HG03442 (cell line): ENCODE measurements around the gene C3orf22.
"Not testable (repeated sequence)": the region's sequence is repeated elsewhere in the genome, so short reads cannot be mapped to it uniquely, and the experiment has no call there.

ENCODE experiments used
- ATAC-seq: cut with Tn5 transposase; IDR thresholded peaks from one replicate; pipeline ENCODE4 v1.9.1; 2021; ENCODE audit warnings: mild to moderate bottlenecking, moderate library complexity; ENCODE audit not compliant: unreplicated experiment

Gene C3orf22

DNA sequence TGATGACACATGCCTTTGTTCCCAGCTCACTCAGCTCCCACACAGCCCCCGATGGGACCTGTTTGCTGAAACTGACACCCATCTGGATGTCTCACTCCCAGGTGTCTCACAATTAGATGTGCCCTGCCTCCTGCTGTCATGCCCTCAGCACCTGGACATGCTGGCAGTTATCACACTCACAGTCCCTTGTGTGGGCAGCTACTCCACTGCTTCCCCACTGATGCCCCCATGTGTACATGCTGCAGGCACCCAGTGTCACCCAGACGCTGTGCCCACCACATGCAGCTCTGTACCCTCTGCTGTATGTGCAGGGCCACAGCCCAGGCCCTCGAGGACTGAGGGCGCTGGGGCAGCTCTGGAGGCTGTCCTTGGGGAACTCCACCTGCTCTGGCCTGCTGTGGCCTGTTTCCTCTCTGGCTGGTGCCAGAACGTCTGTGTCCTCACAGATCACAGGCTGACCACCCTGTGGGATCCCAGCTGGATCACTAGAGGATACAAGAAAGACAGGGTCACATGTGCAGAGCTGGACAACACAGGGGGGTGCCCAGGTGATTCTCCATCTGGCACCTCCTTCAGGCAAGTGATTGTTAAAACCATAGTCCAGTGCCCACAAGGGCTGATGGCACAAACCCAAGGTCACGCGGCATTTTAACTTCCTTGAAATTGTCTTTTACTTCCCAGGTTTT lies 14.0 kb downstream of the C3orf22 start:
- ATAC-seq: no peak

DNA sequence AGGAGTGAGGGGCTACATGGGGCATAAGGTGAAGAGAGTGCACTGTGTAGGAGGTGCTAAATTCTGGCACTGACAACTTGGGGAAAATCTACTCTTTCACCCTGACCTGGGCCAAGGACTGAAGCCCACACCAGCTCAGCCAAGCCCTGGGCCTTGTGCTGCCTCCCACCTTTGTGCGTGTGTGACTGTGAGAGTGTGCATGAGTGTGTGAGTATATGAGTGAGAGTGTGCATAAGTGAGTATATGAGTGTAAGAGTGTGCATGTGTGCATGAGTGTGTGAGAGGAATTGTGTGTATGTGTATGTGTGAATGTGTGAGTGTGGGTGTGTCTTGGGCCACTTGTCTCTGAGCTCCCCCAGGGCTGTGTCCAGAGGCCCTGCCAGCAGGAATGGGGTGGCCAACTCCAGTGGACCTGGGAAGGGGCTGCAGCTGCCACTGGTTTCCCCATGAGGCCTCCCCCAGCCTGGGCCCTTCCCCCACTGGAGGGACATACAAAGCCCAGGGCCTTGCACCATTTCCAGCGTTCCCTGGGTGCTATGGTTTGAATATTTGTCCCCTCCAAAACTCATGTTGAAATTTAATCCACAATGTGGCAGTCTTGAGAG lies 15.2 kb downstream of the C3orf22 start:
- no peak for ATAC-seq

DNA sequence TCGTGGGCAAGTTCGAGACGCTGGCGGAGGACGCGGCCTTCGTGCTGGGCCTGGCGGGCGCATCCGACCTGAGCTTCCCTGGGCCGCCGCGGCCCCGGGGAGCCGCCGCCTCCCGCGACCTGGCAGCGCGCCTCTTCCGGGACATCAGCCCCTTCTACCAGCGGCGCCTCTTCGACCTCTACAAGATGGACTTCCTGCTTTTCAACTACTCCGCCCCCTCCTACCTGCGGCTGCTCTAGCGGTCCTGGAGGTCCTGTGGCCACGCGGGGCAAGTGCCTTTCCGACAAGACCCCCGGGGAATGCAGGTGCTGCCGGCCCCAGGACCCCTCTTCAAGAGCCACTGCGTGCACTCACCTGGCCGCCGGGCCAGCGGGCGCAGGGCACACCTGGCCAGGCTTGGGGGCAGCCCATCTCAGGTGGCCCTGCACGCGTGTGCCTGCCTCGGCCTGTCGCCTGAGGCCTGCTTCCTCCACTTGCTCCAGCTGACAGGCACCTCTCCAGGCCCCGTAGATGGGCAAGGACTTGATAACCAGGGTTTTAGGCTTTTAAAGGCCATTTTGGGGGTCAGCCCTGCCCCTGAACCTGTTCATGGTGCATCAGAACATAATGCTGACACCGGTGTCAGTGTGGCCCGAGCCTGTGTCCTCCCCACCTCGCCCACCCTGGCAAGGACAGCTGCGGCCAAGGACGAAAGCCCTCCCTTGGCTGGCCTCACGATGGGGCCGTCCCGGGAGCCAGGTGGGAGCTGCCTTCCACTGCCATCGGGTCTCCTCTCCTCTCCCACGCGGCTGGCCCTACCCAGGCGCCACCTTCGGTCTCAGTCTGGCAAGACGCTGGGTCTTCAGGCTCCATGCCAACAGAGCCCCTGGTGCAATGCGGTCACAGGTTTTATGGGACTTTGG lies 16.1 kb downstream of the C3orf22 start:
- ATAC-seq: no peak

GRCh38 chr3:126541628-126542339 lies 16.9 kb downstream of the C3orf22 start:
- ATAC-seq: no peak

DNA sequence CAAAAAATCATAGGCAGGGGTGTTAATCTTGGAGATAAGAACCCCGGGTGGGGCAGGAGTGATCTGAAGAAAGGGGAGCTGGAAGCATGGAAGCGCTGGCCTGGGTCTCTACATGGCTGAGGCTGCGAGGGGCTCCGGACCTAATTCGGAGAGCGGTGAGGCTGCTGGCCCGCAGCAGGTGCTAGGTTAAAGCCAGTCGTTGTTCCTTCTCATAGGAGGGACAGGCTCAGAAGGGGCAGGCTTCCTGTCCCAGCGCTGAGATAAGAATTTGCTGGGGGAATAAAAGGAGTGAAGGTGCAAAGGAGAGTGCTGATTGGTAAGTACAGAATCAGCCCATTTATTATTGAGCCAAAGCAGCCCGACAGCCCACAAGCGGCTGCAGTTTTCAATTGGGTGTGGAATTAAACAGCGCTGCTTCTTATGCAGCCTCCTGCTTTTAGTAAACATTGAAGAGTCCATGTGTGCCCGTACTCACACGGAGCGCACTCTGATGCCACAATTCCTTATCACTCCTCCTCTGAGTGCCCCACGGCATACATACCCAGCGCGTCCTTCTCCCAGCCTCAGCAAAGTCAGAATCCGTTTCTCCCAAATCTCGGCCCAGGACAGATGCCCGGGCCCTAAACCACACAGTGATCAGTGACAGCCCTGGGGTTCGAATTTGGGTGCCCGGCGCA lies 17.6 kb downstream of the C3orf22 start:
- no peak for ATAC-seq

DNA sequence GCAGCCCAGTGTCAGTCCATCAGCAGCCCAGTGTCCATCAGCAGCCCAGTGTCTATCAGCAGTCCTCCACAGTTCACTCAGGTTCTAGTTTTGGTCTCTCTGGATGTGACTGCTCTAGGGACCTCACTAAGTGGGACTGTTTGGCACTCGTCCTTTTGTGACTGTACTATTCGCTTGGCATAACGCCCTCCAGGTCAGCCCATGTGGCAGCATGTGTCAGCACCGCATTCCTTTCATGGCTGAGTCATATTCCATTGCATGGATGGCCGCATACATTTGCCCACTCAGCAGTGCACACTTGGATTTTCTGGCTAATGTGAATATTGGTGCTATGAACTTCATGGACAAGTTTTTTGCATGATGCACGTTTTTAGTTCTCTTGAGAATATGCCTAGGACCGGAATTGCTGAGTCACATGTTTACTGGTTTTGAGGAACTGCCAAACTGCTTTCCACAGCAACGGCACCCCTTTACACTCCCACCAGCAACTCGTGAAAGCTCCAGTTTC lies 18.3 kb downstream of the C3orf22 start:
- ATAC-seq: no peak

- no peak for ATAC-seq
Measured at GRCh38 chr3:126539558-126540250, 19.0 kb downstream of the C3orf22 start.

GRCh38 chr3:126538966-126539365 lies 19.8 kb downstream of the C3orf22 start:
- no peak for ATAC-seq

GRCh38 chr3:126538316-126538715 lies 20.4 kb downstream of the C3orf22 start:
- no peak for ATAC-seq

DNA sequence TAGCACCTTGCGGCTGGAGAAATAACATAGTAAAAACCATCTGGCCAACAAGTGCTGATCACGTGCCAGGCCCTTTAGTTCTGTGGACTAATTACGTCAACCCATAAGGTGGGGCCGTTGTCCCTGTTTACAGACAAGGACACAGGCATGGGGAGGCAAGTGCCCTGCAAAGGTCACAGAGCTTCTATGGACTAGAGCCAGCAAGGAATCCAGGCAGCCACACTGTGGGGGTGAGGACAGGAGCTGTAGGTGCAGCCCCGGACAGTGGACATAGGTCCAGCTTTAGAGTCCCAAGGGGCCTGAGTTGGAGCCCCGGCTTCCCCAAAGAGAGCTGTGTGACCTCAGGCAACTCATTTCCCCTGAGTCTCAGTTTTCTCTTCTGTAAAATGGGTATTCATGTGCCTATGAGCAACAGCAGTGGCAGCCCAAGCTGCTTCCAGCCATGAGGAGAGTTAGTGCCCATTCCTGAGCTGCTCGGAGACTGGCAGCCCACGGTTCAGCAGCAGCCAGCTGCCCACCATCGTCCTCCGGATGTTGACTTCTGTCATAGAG lies 20.9 kb downstream of the C3orf22 start:
- no peak for ATAC-seq

DNA sequence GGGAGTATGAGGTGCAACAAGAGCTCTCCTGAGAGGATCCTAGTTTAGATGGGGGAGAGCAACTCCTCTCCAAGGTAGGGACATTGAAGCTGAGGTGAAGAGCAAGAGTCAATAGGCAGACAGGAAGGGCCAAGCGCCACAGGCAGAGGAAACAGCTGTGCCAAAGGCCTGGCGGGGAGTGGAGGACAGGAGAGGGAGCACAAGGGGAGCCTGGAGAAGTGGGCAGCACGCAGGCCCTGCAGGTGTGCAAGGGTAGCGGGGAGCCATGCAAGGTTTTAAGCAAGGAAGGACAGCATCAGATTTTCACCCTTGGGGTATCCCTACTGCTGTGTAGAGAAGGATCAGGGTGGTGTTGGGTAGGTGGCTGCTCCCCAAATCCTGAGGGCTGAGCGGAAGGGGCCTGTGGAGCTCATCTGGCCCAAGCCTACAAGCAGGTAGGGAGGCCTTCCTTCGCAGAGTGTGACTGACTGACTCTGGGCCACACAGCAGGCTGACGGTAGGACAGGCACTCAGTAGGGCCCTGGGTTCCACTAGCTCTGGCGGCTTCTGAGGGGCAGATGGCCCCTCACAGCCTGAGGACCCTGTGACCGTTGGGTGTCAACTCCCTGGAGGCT lies 21.5 kb downstream of the C3orf22 start:
- no peak for ATAC-seq

- ATAC-seq: no peak
Measured at GRCh38 chr3:126536126-126536525, 22.6 kb downstream of the C3orf22 start.

DNA sequence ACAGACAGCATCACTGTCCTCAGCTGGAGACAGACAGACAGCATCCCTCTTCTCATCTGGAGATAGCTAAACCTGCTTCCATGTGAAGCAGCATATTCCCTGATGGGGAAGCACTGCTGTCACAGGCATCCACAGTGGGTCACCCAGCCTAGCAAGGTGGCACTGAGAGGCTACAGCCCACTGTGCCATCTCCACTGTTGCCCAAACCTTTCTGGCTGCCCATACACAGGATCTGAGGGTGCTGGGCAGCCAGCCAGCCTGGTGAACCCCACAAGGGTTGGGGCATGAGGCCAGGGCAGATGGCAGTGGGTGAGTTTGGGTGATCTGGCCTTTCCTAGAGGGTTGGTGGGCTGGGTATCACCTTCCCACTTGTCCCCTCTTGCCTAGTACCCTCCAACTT lies 23.1 kb downstream of the C3orf22 start:
- ATAC-seq: no peak

- not testable (repeated sequence) for ATAC-seq
Measured at GRCh38 chr3:126534716-126535115, 24.0 kb downstream of the C3orf22 start.

DNA sequence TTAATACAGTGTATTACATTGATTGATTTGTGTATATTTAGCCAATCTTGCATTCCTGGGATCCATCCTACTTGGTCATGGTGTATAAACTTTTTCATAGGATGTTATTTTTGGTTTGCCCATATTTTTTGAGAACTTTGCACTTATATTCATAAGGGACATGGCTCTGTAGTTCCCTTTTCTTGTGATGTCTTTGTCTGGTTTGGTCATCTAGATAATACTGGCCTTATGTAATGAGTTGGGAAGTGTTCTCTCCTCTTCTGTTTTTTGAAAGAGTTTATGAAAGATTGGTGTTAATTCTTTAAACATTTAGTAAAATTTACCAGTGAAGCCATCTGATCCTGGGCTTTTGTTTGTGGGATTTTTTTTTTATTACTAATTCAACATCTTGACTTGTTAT lies 25.2 kb downstream of the C3orf22 start:
- no peak for ATAC-seq

DNA sequence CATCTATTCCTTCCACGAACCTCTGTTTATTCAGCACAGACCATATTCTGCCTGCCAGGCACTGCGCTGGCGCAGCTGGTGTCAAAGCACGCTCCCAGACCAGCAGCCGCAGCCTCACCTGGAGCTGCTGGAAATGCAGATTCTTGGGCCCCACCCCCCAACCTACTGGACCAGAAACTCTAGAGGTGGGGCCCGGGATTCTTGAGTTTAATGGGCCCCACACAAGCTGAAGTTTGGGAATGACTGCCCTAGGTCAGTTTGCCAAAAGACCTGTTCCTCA lies 27.7 kb downstream of the C3orf22 start:
- no peak for ATAC-seq

- no peak for ATAC-seq
Measured at GRCh38 chr3:126530171-126531050, 28.3 kb downstream of the C3orf22 start.

DNA sequence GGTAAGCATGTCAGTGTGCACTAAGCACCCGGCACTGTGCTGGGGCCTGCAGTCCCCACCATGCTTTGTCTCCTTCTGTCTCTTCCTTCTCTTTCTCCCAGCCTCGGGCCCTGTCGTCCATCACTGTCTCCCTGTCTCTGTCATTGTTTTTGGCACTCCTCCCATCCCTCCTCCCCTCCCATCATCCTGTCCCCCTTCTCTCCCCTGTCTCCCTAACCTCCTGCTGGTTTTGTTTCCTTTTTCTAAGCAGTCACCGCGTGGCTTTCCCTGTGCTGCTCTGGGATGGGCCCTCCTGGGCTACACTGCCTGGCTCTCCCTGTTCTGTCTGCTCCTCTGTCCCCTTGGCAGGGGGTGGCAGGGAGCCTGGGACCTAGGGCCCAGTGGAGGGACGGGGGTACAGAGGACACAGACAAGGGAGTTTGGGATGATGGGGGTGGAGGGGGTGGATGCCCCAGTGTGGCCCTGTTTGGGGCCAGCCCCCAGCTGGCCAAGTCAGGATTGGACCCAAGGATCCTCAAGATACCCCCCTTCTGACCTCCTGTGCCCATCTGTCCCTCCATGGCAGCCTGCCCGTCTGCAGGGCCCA lies 29.1 kb downstream of the C3orf22 start:
- ATAC-seq: no peak
